ENCODE data around the gene JADE1. TPM values are rescaled to one million over a fixed set of nuclear protein-coding genes. Genes with fewer than 3 reads are reported as not detected.

JADE1 gene
- 10 to 100 TPM; 51.2 to 86.7 (median 62.6) TPM for total RNA-seq

- no peaks in the 10 kb centered on the region for H3K36me3 ChIP-seq
- TF ChIP-seq POLR2A (IDR thresholded peaks at IDR 0.05) (no peak), POLR2AphosphoS5 (IDR thresholded peaks at IDR 0.05) (peak; percentile 17 to 70 (median 61)), CTCF (IDR thresholded peaks at IDR 0.05) (peak; percentile 39 to 58 (median 51))
- peak within 1 kb of the TSS; percentile 89 to 96 for H3K27ac ChIP-seq
- no peaks in the 10 kb centered on the region for H3K9me3 ChIP-seq
- H3K27me3 ChIP-seq = no peaks in the 10 kb centered on the region
- H3K4me3 ChIP-seq = peak within 1 kb of the TSS; percentile 87 to 92 (median 92)
- H3K4me1 ChIP-seq = peaks cover 0 to 6% of the 10 kb centered on the region in 2 donors
- peak; percentile 87 for DNase-seq (ENCODE audit: low spot score in 2 of 2)
- intact Hi-C loops (cut with DNase I; ENCODE audit: low total_unique reads) = no loop called here
Observed at GRCh38 chr4:128809477-128810330, at the start of gene JADE1. Gene JADE1 (plus strand): TSS chr4:128809700. CDS start chr4:128831759, 22,059 bp downstream.

GRCh38 chr4:128766781-128767180 is 42.7 kb upstream of the JADE1 start:
- H3K36me3 ChIP-seq = no peaks in the 10 kb centered on the region
- H3K4me3 ChIP-seq = no peak overlapping the region
- intact Hi-C loops (cut with DNase I; ENCODE audit: low total_unique reads) = no loop called here
- TF ChIP-seq CTCF (IDR thresholded peaks at IDR 0.05) = no peak
- no peak for TF ChIP-seq POLR2AphosphoS5 (IDR thresholded peaks at IDR 0.05)
- TF ChIP-seq POLR2A (IDR thresholded peaks at IDR 0.05) = no peak
- no peak overlapping the region for H3K27ac ChIP-seq
- DNase-seq (ENCODE audit: low spot score in 2 of 2) = no peak
- H3K9me3 ChIP-seq = no peaks in the 10 kb centered on the region
- no peaks in the 10 kb centered on the region for H3K27me3 ChIP-seq
- no peaks in the 10 kb centered on the region for H3K4me1 ChIP-seq

GRCh38 chr4:128768373-128768996 is 41.0 kb upstream of the JADE1 start:
- no peak for DNase-seq (ENCODE audit: low spot score in 2 of 2)
- no peak overlapping the region for H3K4me3 ChIP-seq
- H3K27ac ChIP-seq = no peak overlapping the region
- no peaks in the 10 kb centered on the region for H3K9me3 ChIP-seq
- TF ChIP-seq CTCF (IDR thresholded peaks at IDR 0.05) = no peak
- TF ChIP-seq POLR2AphosphoS5 (IDR thresholded peaks at IDR 0.05) = no peak
- TF ChIP-seq POLR2A (IDR thresholded peaks at IDR 0.05) = no peak
- intact Hi-C loops (cut with DNase I; ENCODE audit: low total_unique reads) = no loop called here
- no peaks in the 10 kb centered on the region for H3K36me3 ChIP-seq
- no peaks in the 10 kb centered on the region for H3K27me3 ChIP-seq
- H3K4me1 ChIP-seq = no peaks in the 10 kb centered on the region

GRCh38 chr4:128769011-128769410 is 40.5 kb upstream of the JADE1 start:
- Histone ChIP-seq H3K4me1 (no peaks in the 10 kb centered on the region), H3K36me3 (no peaks in the 10 kb centered on the region), H3K9me3 (no peaks in the 10 kb centered on the region), H3K4me3 (no peak overlapping the region), H3K27ac (no peak overlapping the region), H3K27me3 (no peaks in the 10 kb centered on the region)
- no peak for TF ChIP-seq CTCF (IDR thresholded peaks at IDR 0.05)
- no peak for TF ChIP-seq POLR2AphosphoS5 (IDR thresholded peaks at IDR 0.05)
- TF ChIP-seq POLR2A (IDR thresholded peaks at IDR 0.05) = no peak
- no peak for DNase-seq (ENCODE audit: low spot score in 2 of 2)
- intact Hi-C loops (cut with DNase I; ENCODE audit: low total_unique reads) = no loop called here

- H3K4me3 ChIP-seq = no peak overlapping the region
- no peaks in the 10 kb centered on the region for H3K4me1 ChIP-seq
- no peaks in the 10 kb centered on the region for H3K27me3 ChIP-seq
- intact Hi-C loops (cut with DNase I; ENCODE audit: low total_unique reads) = no loop called here
- H3K27ac ChIP-seq = no peak overlapping the region
- no peak for DNase-seq (ENCODE audit: low spot score in 2 of 2)
- H3K36me3 ChIP-seq = no peaks in the 10 kb centered on the region
- no peaks in the 10 kb centered on the region for H3K9me3 ChIP-seq
- TF ChIP-seq CTCF (IDR thresholded peaks at IDR 0.05) = no peak
- no peak for TF ChIP-seq POLR2AphosphoS5 (IDR thresholded peaks at IDR 0.05)
- TF ChIP-seq POLR2A (IDR thresholded peaks at IDR 0.05) = no peak
Observed at GRCh38 chr4:128770807-128771206, 38.7 kb upstream of the JADE1 start.
